ENCODE data around the gene SMIM44. TPM values are rescaled to one million over a fixed set of nuclear protein-coding genes. Genes with fewer than 3 reads are reported as not detected.
"Not testable (repeated sequence)": the region's sequence is repeated elsewhere in the genome, so short reads cannot be mapped to it uniquely, and the experiment has no call there.

The SMIM44 gene
- total and polyA plus RNA-seq, 9 of the 15 experiments (the other 6 are each of a cell fraction or from before 2014, with no cell fraction given), result not detected

DNA sequence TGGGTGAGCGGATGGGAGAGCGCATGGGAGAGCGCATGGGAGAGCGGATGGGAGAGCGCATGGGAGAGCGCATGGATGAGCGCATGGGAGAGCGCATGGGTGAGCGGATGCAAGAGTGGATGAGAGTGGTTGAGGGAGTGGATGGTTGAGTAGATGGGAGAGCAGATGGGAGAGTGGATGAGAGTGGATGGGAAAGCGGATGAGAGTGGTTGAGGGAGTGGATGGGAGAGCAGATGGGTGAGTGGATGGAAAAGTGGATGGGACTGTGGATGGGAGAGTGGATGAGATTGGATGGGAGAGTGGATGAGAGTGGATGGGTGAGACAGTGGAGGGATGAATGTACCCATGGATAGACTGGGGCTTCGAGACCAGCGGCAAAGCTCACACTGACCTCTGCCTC is 47.1 kb upstream of the SMIM44 start:
- no TSS peak for BruUV-seq (replicated peaks)
- H3K36me3 ChIP-seq (ENCODE audit: control insufficient read depth, insufficient read depth, low read length), result peaks cover 72% of the 10 kb centered on the region; the same call in 2 of the 3 replicates
- in situ Hi-C loops (cut with MboI) (no loop called here), intact Hi-C loops (cut with micrococcal nuclease) (no loop called here)
- no peaks in the 10 kb centered on the region for H3K27me3 ChIP-seq (ENCODE audit: control insufficient read depth in 2 of 2, insufficient read depth in 2 of 2, low read length in 2 of 2)
- no peaks in the 10 kb centered on the region for H3K79me2 ChIP-seq (ENCODE audit: control insufficient read depth, insufficient read depth, low read length)
- peaks cover 0 to 26% of the 10 kb centered on the region in 2 experiments; a peak in 2 of 5 replicates for H3K4me1 ChIP-seq (replicated peaks in 1 of 2; ENCODE audit: control insufficient read depth in 2 of 2, insufficient read depth in 2 of 2, low read length in 2 of 2)
- H2AFZ ChIP-seq (ENCODE audit: low read depth, low read length), result no peak overlapping the region
- peaks cover 12% of the 10 kb centered on the region; the same call in 1 of the 2 replicates for H4K20me1 ChIP-seq (replicated peaks; ENCODE audit: control insufficient read depth, insufficient read depth, low read length)
- no peaks in the 10 kb centered on the region for H3K9me3 ChIP-seq (replicated peaks; ENCODE audit: control insufficient read depth, insufficient read depth, low read depth, low read length)
- no peak overlapping the region for H3K4me2 ChIP-seq (ENCODE audit: insufficient read depth, low read length)
- no peak for DNase-seq (ENCODE audit: extremely low read depth in 1 of 4, low spot score in 3 of 4)
- TF ChIP-seq KLF13 (tag; IDR thresholded peaks at IDR 0.05; ENCODE audit: borderline replicate concordance, low read depth) (no peak), STAT5A (IDR thresholded peaks at IDR 0.05; ENCODE audit: borderline replicate concordance, low read length) (peak; percentile 16; the same call in 1 of the 2 replicates), ZNF444 (CRISPR knock-in tag; IDR thresholded peaks at IDR 0.05) (no peak), BCOR (IDR thresholded peaks at IDR 0.05) (no peak), SPI1 (IDR thresholded peaks at IDR 0.05; ENCODE audit: borderline replicate concordance, low read depth, low read length) (no peak)
- no peak for ATAC-seq
- no peak overlapping the region for H3K4me3 ChIP-seq
- 90% methylated on average over 9 of the region's 12 CpGs for WGBS (ENCODE audit: insufficient coverage, low coverage, missing lambda C conversion rate)
- ChIA-PET CTCF (ENCODE audit: low intra/inter-chr PET ratio) (no interaction called here), POLR2A (no interaction called here)
- no peak overlapping the region for H3K27ac ChIP-seq (ENCODE audit: extremely low read depth, low read depth, low read length)
- no peak for FAIRE-seq
- no peak overlapping the region; a peak in 1 of 4 replicates for H3K9ac ChIP-seq (ENCODE audit: insufficient read depth in 1 of 2, low read depth in 2 of 2, low read length in 2 of 2)
- peaks cover 2% of the 10 kb centered on the region for H3K9me1 ChIP-seq (ENCODE audit: control insufficient read depth, insufficient read depth, low read length)

DNA sequence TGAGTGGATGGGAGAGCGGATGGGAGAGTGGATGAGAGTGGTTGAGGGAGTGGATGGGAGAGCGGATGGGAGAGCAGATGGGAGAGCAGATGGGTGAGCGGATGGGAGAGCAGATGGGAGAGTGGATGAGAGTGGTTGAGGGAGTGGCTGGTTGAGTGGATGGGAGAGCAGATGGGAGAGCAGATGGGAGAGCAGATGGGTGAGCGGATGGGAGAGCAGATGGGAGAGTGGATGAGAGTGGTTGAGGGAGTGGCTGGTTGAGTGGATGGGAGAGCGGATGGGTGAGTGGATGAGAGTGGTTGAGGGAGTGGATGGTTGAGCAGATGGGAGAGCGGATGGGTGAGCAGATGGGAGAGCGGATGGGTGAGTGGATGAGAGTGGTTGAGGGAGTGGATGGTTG is 46.1 kb upstream of the SMIM44 start:
- H3K9me3 ChIP-seq (replicated peaks; ENCODE audit: control insufficient read depth, insufficient read depth, low read depth, low read length); H3K4me3 ChIP-seq; H3K9ac ChIP-seq (ENCODE audit: insufficient read depth in 1 of 2, low read depth in 2 of 2, low read length in 2 of 2); in situ Hi-C loops (cut with MboI); H3K27ac ChIP-seq (ENCODE audit: extremely low read depth, low read depth, low read length); H3K4me2 ChIP-seq (ENCODE audit: insufficient read depth, low read length); BruUV-seq (replicated peaks); FAIRE-seq; H2AFZ ChIP-seq (ENCODE audit: low read depth, low read length); DNase-seq (ENCODE audit: extremely low read depth in 1 of 4, low spot score in 3 of 4); intact Hi-C loops (cut with micrococcal nuclease); H3K9me1 ChIP-seq (ENCODE audit: control insufficient read depth, insufficient read depth, low read length); H4K20me1 ChIP-seq (replicated peaks; ENCODE audit: control insufficient read depth, insufficient read depth, low read length); ATAC-seq; H3K27me3 ChIP-seq (ENCODE audit: control insufficient read depth in 2 of 2, insufficient read depth in 2 of 2, low read length in 2 of 2); H3K79me2 ChIP-seq (ENCODE audit: control insufficient read depth, insufficient read depth, low read length); POLR2A ChIA-PET; CTCF ChIA-PET (ENCODE audit: low intra/inter-chr PET ratio): not testable (repeated sequence)
- TF ChIP-seq STAT5A (IDR thresholded peaks at IDR 0.05; ENCODE audit: borderline replicate concordance, low read length), result 0 out of 2 replicates have a peak, but pooled peaks have one; percentile 9
- WGBS (ENCODE audit: insufficient coverage, low coverage, missing lambda C conversion rate), result 89% methylated on average over 6 of the region's 7 CpGs
- Histone ChIP-seq H3K4me1 (replicated peaks in 1 of 2; ENCODE audit: control insufficient read depth in 2 of 2, insufficient read depth in 2 of 2, low read length in 2 of 2) (peaks cover 0 to 31% of the 10 kb centered on the region in 2 experiments; a peak in 2 of 5 replicates), H3K36me3 (ENCODE audit: control insufficient read depth, insufficient read depth, low read length) (peaks cover 69% of the 10 kb centered on the region; the same call in 2 of the 3 replicates)

Measured in K562 (cell line).